ENCODE measurements around the gene MAMLD1. TPM values are rescaled to one million over a fixed set of nuclear protein-coding genes. Genes with fewer than 3 reads are reported as not detected.

MAMLD1 gene
- total RNA-seq, 1 experiment from 2014 or later, result 0.48 TPM

DNA sequence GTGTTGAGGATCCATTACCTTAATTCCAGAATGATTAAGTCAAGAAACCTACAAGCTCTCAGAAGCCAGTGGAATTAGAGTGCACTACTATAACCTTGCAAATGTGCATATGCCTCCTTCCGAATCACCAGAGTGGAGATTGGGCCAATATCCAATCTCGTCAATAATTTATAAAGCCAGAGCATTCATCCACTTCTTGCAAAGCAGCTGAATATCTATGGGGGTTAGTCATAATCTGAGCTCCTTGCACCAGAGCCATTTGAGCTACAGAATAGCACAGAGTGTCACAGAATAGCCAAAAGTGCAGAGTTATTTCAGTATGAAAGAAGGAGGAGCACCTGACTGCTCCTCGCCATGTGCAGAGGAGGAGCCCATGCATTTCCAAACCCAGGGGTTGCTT, 136.1 kb downstream of the MAMLD1 start:
- Histone ChIP-seq H3K18ac (ENCODE audit: insufficient read length, low read depth, low read length) (no peak overlapping the region), H3K4me1 (ENCODE audit: insufficient read depth, low read length) (peaks cover 5% of the 10 kb centered on the region; the same call in 1 of the 2 replicates), H4K5ac (ENCODE audit: insufficient read length, low read depth, low read length) (no peak overlapping the region), H3K27ac (ENCODE audit: insufficient read length, low read depth, low read length) (no peak overlapping the region), H2AFZ (ENCODE audit: low read length) (no peak overlapping the region), H3K9me3 (ENCODE audit: control insufficient read depth, low read depth, low read length) (no peaks in the 10 kb centered on the region), H2BK15ac (ENCODE audit: low read depth, low read length) (no peak overlapping the region), H3K27me3 (ENCODE audit: insufficient read depth, low read length) (no peaks in the 10 kb centered on the region), H3K4me2 (ENCODE audit: insufficient read depth, insufficient read length, low read length) (no peak overlapping the region), H2BK20ac (ENCODE audit: low read depth, low read length, poor library complexity, severe bottlenecking) (no peak overlapping the region), H3K4ac (ENCODE audit: low read depth, low read length) (no peak overlapping the region), H3K56ac (ENCODE audit: insufficient read length, low read depth, low read length) (no peak overlapping the region), H3K9ac (ENCODE audit: extremely low read depth, insufficient read length, low read length) (no peak overlapping the region), H4K8ac (replicated peaks; ENCODE audit: insufficient read length, low read depth, low read length) (no peak overlapping the region), H2BK120ac (ENCODE audit: low read depth, low read length, poor library complexity, severe bottlenecking) (no peak overlapping the region), H4K91ac (ENCODE audit: insufficient read length, low read depth, low read length) (no peak overlapping the region), H2AK5ac (ENCODE audit: insufficient read length, low read length) (no peak overlapping the region), H4K20me1 (ENCODE audit: control insufficient read depth, insufficient read depth, insufficient read length) (no peaks in the 10 kb centered on the region), H3T11ph (ENCODE audit: low read length) (no peak overlapping the region), H3K79me1 (ENCODE audit: insufficient read depth, low read depth, low read length, poor library complexity, severe bottlenecking) (no peaks in the 10 kb centered on the region), H3K14ac (ENCODE audit: insufficient read depth, low read length) (no peak overlapping the region), H3K23ac (ENCODE audit: insufficient read length, low read depth, low read length) (no peak overlapping the region), H3K23me2 (ENCODE audit: insufficient read length, low read depth, low read length, poor library complexity, severe bottlenecking) (no peaks in the 10 kb centered on the region), H2BK12ac (ENCODE audit: insufficient read length, low read depth, low read length) (no peak overlapping the region), H3K79me2 (ENCODE audit: insufficient read depth, low read length) (no peaks in the 10 kb centered on the region), H2BK5ac (ENCODE audit: insufficient read length, low read length) (no peak overlapping the region)
- Mint-ChIP-seq H3K27me3 (ENCODE audit: low read depth) (no peaks in the 10 kb centered on the region; the same call in 1 of the 2 replicates), H3K4me1 (peaks cover 0 to 2% of the 10 kb centered on the region in 2 experiments; a peak in 1 of 4 replicates), H3K27ac (no peak overlapping the region), H3K4me3 (no peak overlapping the region), H3K36me3 (ENCODE audit: insufficient read depth in 1 of 3, low read depth in 3 of 3) (no peaks in the 10 kb centered on the region; a peak in 2 of 7 replicates), H3K9me3 (peaks cover 54 to 58% of the 10 kb centered on the region in 2 experiments)
- no peak for DNase-seq
- TF ChIP-seq CTCF (conservative IDR thresholded peaks at IDR 0.05), result no peak
- WGBS (ENCODE audit: extremely low coverage, insufficient read length, low lambda C conversion rate), result no CpG with 5 or more reads among the region's 3 CpGs
